ENCODE measurements around the gene TDG. TPM values are rescaled to one million over a fixed set of nuclear protein-coding genes. Genes with fewer than 3 reads are reported as not detected.
"Not testable (repeated sequence)": the region's sequence is repeated elsewhere in the genome, so short reads cannot be mapped to it uniquely, and the experiment has no call there.

TDG gene
- total RNA-seq, 1 experiment from 2014 or later, result 38.2 TPM

DNA sequence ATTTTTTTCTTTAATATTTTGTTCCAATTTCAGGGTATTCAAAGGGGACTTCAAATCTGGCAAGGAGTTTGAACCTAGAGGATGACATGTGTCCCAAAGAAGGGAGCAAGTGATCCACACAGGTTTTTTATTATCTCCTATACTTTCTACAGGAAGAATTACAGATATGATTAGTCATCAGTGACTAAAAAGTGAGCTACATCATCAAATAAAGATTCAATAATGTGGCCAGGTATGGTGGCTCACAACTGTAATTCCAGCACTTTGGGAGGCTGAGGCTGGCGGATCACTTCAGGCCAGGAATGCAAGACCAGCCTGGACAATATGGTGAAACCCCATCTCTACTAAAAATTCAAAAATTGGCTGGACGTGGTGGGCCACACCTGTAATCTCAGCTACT lies 60.1 kb downstream of the TDG start:
- no TSS peak for BruUV-seq (replicated peaks)
- ChIA-PET CTCF (no interaction called here), POLR2A (no interaction called here)
- no peak for ATAC-seq
- no peaks in the 10 kb centered on the region for H3K36me3 ChIP-seq (ENCODE audit: control insufficient read depth, insufficient read depth, low read length)
- no peaks in the 10 kb centered on the region for H3K4me1 ChIP-seq (ENCODE audit: control insufficient read depth, insufficient read depth, low read length)
- in situ Hi-C loops (cut with HindIII; ENCODE audit: low pct_unique_long_range_greater_than_20kb, low sequenced_read_pairs) (no loop called here), intact Hi-C loops (cut with micrococcal nuclease; ENCODE audit: unreplicated experiment) (no loop called here)
- no peaks in the 10 kb centered on the region; the same call in 1 of the 2 replicates for H3K27me3 ChIP-seq (ENCODE audit: control insufficient read depth, insufficient read depth, low read length)
- no peak overlapping the region for H3K27ac ChIP-seq (ENCODE audit: low read length)
- peaks cover 3% of the 10 kb centered on the region; the same call in 1 of the 2 replicates for H3K9me3 ChIP-seq (ENCODE audit: control insufficient read depth, insufficient read depth, low read depth, low read length)
- DNase-seq (ENCODE audit: low read depth, low spot score), result no peak
- no peak for TF ChIP-seq SIN3A (IDR thresholded peaks at IDR 0.05; ENCODE audit: borderline replicate concordance, insufficient read depth, low read depth, low read length)
- TF ChIP-seq, protein P1, sequence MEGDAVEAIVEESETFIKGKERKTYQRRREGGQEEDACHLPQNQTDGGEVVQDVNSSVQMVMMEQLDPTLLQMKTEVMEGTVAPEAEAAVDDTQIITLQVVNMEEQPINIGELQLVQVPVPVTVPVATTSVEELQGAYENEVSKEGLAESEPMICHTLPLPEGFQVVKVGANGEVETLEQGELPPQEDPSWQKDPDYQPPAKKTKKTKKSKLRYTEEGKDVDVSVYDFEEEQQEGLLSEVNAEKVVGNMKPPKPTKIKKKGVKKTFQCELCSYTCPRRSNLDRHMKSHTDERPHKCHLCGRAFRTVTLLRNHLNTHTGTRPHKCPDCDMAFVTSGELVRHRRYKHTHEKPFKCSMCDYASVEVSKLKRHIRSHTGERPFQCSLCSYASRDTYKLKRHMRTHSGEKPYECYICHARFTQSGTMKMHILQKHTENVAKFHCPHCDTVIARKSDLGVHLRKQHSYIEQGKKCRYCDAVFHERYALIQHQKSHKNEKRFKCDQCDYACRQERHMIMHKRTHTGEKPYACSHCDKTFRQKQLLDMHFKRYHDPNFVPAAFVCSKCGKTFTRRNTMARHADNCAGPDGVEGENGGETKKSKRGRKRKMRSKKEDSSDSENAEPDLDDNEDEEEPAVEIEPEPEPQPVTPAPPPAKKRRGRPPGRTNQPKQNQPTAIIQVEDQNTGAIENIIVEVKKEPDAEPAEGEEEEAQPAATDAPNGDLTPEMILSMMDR (IDR thresholded peaks at IDR 0.05), result no peak
- TF ChIP-seq POLR2AphosphoS5 (IDR thresholded peaks at IDR 0.05; ENCODE audit: low read depth, low read length), result no peak
- TF ChIP-seq, protein P2, sequence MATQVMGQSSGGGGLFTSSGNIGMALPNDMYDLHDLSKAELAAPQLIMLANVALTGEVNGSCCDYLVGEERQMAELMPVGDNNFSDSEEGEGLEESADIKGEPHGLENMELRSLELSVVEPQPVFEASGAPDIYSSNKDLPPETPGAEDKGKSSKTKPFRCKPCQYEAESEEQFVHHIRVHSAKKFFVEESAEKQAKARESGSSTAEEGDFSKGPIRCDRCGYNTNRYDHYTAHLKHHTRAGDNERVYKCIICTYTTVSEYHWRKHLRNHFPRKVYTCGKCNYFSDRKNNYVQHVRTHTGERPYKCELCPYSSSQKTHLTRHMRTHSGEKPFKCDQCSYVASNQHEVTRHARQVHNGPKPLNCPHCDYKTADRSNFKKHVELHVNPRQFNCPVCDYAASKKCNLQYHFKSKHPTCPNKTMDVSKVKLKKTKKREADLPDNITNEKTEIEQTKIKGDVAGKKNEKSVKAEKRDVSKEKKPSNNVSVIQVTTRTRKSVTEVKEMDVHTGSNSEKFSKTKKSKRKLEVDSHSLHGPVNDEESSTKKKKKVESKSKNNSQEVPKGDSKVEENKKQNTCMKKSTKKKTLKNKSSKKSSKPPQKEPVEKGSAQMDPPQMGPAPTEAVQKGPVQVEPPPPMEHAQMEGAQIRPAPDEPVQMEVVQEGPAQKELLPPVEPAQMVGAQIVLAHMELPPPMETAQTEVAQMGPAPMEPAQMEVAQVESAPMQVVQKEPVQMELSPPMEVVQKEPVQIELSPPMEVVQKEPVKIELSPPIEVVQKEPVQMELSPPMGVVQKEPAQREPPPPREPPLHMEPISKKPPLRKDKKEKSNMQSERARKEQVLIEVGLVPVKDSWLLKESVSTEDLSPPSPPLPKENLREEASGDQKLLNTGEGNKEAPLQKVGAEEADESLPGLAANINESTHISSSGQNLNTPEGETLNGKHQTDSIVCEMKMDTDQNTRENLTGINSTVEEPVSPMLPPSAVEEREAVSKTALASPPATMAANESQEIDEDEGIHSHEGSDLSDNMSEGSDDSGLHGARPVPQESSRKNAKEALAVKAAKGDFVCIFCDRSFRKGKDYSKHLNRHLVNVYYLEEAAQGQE (IDR thresholded peaks at IDR 0.05; ENCODE audit: insufficient read depth in 1 of 2, low read depth in 2 of 2, low read length in 1 of 2), result no peak
- no peak for TF ChIP-seq TCF7L2 (IDR thresholded peaks at IDR 0.05; ENCODE audit: low read depth, low read length)
- no peak overlapping the region for H3K4me3 ChIP-seq (ENCODE audit: low read depth in 2 of 2, low read length in 2 of 2)

DNA sequence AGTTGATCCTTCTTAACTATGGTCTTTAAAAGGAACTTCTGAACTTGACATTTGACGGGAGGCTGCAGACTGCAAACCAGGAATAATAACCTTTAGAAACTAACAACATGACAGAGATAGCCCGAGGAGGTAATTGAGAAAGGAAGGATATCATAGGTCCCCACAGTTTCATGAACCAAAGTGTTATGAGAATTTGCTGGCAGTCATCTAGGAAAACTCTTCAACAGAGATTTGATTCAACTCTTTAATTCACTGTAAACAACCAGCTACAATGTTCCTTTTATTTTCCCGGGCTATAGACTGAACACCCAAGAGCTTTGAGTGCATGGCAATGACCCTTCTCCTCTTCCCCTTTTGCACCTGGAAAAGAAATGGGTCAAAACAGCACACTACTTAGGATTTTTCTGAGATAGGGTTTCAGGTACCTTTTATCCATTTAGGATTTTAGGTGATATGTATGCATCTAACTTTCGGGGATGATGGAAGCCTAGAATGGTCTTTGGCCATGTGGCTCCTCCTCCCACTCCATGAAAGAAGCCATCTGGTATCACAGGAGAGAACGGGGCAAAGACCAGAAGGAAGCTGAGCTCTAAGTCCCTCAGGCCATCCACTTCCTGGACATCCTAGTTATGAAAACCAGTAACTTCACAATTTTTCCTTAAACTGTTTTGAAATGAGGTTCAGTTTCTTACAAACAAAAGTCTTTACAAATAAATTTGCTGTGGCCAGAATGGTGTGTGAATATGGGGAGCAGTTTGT lies 61.3 kb downstream of the TDG start:
- in situ Hi-C loops (cut with HindIII; ENCODE audit: low pct_unique_long_range_greater_than_20kb, low sequenced_read_pairs) (no loop called here), intact Hi-C loops (cut with micrococcal nuclease; ENCODE audit: unreplicated experiment) (no loop called here)
- H3K27me3 ChIP-seq (ENCODE audit: control insufficient read depth, insufficient read depth, low read length), result no peaks in the 10 kb centered on the region; the same call in 1 of the 2 replicates
- DNase-seq (ENCODE audit: low read depth, low spot score), result no peak
- peaks cover 3% of the 10 kb centered on the region; the same call in 1 of the 2 replicates for H3K9me3 ChIP-seq (ENCODE audit: control insufficient read depth, insufficient read depth, low read depth, low read length)
- ATAC-seq, result no peak
- POLR2A ChIA-PET, result interaction anchor here (0.6 kb wide), 1 partner anchor 8 kb away, joined by 8 read pairs; no protein-coding TSS in a partner anchor
- no TSS peak for BruUV-seq (replicated peaks)
- no peaks in the 10 kb centered on the region for H3K36me3 ChIP-seq (ENCODE audit: control insufficient read depth, insufficient read depth, low read length)
- TF ChIP-seq SIN3A (IDR thresholded peaks at IDR 0.05; ENCODE audit: borderline replicate concordance, insufficient read depth, low read depth, low read length) (no peak), POLR2AphosphoS5 (IDR thresholded peaks at IDR 0.05; ENCODE audit: low read depth, low read length) (no peak), TCF7L2 (IDR thresholded peaks at IDR 0.05; ENCODE audit: low read depth, low read length) (no peak)
- TF ChIP-seq, protein P2 (IDR thresholded peaks at IDR 0.05; ENCODE audit: insufficient read depth in 1 of 2, low read depth in 2 of 2, low read length in 1 of 2), result no peak
- TF ChIP-seq, protein P1 (IDR thresholded peaks at IDR 0.05), result no peak
- H3K27ac ChIP-seq (ENCODE audit: low read length), result no peak overlapping the region
- H3K4me3 ChIP-seq (ENCODE audit: low read depth in 2 of 2, low read length in 2 of 2), result no peak overlapping the region
- CTCF ChIA-PET, result no interaction called here
- H3K4me1 ChIP-seq (ENCODE audit: control insufficient read depth, insufficient read depth, low read length), result no peaks in the 10 kb centered on the region

DNA sequence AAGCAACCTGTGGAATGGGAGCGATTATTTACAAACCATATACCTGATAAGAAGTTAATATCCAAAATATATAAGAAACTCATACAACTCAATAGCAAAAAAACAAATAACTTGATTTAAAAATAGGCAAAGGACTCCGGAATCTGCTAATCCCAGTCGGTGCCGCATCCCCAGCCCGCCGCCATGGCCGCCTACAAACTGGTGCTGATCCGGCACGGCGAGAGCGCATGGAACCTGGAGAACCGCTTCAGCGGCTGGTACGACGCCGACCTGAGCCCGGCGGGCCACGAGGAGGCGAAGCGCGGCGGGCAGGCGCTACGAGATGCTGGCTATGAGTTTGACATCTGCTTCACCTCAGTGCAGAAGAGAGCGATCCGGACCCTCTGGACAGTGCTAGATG lies 64.9 kb downstream of the TDG start:
- H3K4me1 ChIP-seq (ENCODE audit: control insufficient read depth, insufficient read depth, low read length); ATAC-seq; H3K4me3 ChIP-seq (ENCODE audit: low read depth in 2 of 2, low read length in 2 of 2); H3K27ac ChIP-seq (ENCODE audit: low read length); H3K9me3 ChIP-seq (ENCODE audit: control insufficient read depth, insufficient read depth, low read depth, low read length); H3K27me3 ChIP-seq (ENCODE audit: control insufficient read depth, insufficient read depth, low read length); BruUV-seq (replicated peaks); H3K36me3 ChIP-seq (ENCODE audit: control insufficient read depth, insufficient read depth, low read length); in situ Hi-C loops (cut with HindIII; ENCODE audit: low pct_unique_long_range_greater_than_20kb, low sequenced_read_pairs); DNase-seq (ENCODE audit: low read depth, low spot score); CTCF ChIA-PET; POLR2A ChIA-PET; intact Hi-C loops (cut with micrococcal nuclease; ENCODE audit: unreplicated experiment): not testable (repeated sequence)

Measured in Panc1 (cell line).